Measurements from ENCODE around the gene SORCS3. TPM values are rescaled to one million over a fixed set of nuclear protein-coding genes. Genes with fewer than 3 reads are reported as not detected.

SORCS3 gene
- total and polyA plus RNA-seq, 2 of the 13 experiments (the other 11 are each of a cell fraction or from before 2014, with no cell fraction given): 0.07 TPM; not detected in 1

GRCh38 chr10:104676874-104677273, 35.8 kb downstream of the SORCS3 start:
- Histone ChIP-seq H4K20me1 (ENCODE audit: insufficient read depth, low read length) (no peaks in the 10 kb centered on the region), H3K79me2 (ENCODE audit: insufficient read depth, low read length) (no peaks in the 10 kb centered on the region), H3K27ac (ENCODE audit: extremely low read length, insufficient read depth, low read length) (no peak overlapping the region), H3K4me2 (ENCODE audit: low read depth, low read length) (no peak overlapping the region), H3K4me3 (replicated peaks in 1 of 3; ENCODE audit: insufficient read depth in 1 of 3, low read depth in 2 of 3, low read length in 3 of 3) (no peak overlapping the region), H2AFZ (ENCODE audit: low read length) (no peak overlapping the region), H3K27me3 (ENCODE audit: control insufficient read depth in 1 of 2, insufficient read depth in 2 of 2, low read length in 2 of 2) (peaks cover 0 to 6% of the 10 kb centered on the region in 2 experiments; a peak in 1 of 5 replicates), H3K36me3 (replicated peaks in 1 of 2; ENCODE audit: control insufficient read depth in 1 of 2, insufficient read depth in 2 of 2, low read length in 2 of 2) (no peaks in the 10 kb centered on the region), H3K9ac (ENCODE audit: insufficient read depth, low read depth, low read length) (no peak overlapping the region), H3K4me1 (ENCODE audit: insufficient read depth, low read length) (no peaks in the 10 kb centered on the region), H3K9me3 (ENCODE audit: low read length) (no peaks in the 10 kb centered on the region)
- CTCF ChIA-PET (ENCODE audit: low intra/inter-chr PET ratio, low total read pairs): no interaction called here
- 0% methylated on average over 1 of the region's 1 CpG for WGBS (ENCODE audit: low lambda C conversion rate)
- intact Hi-C loops (cut with micrococcal nuclease; ENCODE audit: unreplicated experiment) (no loop called here), in situ Hi-C loops (cut with HindIII; ENCODE audit: extremely low pct_ligation_motif_present, low pct_unique_long_range_greater_than_20kb) (no loop called here)
- FAIRE-seq: no peak
- POLR2A ChIA-PET: no interaction called here
- DNase-seq (ENCODE audit: low spot score): no peak
- BruUV-seq (replicated peaks): no TSS peak
- no peak for ATAC-seq
- no peak for TF ChIP-seq EZH2 (conservative IDR thresholded peaks at IDR 0.05; ENCODE audit: low read depth, low read length)
- no peak for TF ChIP-seq NFKBIZ (CRISPR knock-in tag; IDR thresholded peaks at IDR 0.05)
- no peak for TF ChIP-seq ZNF414 (CRISPR knock-in tag; IDR thresholded peaks at IDR 0.05)
- TF ChIP-seq, protein P1, sequence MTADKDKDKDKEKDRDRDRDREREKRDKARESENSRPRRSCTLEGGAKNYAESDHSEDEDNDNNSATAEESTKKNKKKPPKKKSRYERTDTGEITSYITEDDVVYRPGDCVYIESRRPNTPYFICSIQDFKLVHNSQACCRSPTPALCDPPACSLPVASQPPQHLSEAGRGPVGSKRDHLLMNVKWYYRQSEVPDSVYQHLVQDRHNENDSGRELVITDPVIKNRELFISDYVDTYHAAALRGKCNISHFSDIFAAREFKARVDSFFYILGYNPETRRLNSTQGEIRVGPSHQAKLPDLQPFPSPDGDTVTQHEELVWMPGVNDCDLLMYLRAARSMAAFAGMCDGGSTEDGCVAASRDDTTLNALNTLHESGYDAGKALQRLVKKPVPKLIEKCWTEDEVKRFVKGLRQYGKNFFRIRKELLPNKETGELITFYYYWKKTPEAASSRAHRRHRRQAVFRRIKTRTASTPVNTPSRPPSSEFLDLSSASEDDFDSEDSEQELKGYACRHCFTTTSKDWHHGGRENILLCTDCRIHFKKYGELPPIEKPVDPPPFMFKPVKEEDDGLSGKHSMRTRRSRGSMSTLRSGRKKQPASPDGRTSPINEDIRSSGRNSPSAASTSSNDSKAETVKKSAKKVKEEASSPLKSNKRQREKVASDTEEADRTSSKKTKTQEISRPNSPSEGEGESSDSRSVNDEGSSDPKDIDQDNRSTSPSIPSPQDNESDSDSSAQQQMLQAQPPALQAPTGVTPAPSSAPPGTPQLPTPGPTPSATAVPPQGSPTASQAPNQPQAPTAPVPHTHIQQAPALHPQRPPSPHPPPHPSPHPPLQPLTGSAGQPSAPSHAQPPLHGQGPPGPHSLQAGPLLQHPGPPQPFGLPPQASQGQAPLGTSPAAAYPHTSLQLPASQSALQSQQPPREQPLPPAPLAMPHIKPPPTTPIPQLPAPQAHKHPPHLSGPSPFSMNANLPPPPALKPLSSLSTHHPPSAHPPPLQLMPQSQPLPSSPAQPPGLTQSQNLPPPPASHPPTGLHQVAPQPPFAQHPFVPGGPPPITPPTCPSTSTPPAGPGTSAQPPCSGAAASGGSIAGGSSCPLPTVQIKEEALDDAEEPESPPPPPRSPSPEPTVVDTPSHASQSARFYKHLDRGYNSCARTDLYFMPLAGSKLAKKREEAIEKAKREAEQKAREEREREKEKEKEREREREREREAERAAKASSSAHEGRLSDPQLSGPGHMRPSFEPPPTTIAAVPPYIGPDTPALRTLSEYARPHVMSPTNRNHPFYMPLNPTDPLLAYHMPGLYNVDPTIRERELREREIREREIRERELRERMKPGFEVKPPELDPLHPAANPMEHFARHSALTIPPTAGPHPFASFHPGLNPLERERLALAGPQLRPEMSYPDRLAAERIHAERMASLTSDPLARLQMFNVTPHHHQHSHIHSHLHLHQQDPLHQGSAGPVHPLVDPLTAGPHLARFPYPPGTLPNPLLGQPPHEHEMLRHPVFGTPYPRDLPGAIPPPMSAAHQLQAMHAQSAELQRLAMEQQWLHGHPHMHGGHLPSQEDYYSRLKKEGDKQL (CRISPR knock-in tag; IDR thresholded peaks at IDR 0.05; ENCODE audit: low read depth): no peak
- no peak for TF ChIP-seq TOE1 (CRISPR knock-in tag; IDR thresholded peaks at IDR 0.05)
- TF ChIP-seq ZSCAN25 (CRISPR knock-in tag; IDR thresholded peaks at IDR 0.05): no peak
- no peak for TF ChIP-seq MEIS1 (CRISPR knock-in tag; IDR thresholded peaks at IDR 0.05; ENCODE audit: borderline replicate concordance)
- no peak for TF ChIP-seq SPEN (CRISPR knock-in tag; IDR thresholded peaks at IDR 0.05; ENCODE audit: low read depth)
- TF ChIP-seq ZNF138 (CRISPR knock-in tag; IDR thresholded peaks at IDR 0.05; ENCODE audit: low read depth): no peak
- no peak for TF ChIP-seq ZNF207 (IDR thresholded peaks at IDR 0.05; ENCODE audit: borderline replicate concordance)
- TF ChIP-seq, protein P2, sequence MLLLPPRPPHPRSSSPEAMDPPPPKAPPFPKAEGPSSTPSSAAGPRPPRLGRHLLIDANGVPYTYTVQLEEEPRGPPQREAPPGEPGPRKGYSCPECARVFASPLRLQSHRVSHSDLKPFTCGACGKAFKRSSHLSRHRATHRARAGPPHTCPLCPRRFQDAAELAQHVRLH (CRISPR knock-in tag; IDR thresholded peaks at IDR 0.05; ENCODE audit: borderline replicate concordance, low read depth): no peak
- no peak for TF ChIP-seq MIXL1 (CRISPR knock-in tag; IDR thresholded peaks at IDR 0.05)
- no peak for TF ChIP-seq CHD2 (IDR thresholded peaks at IDR 0.05; ENCODE audit: low read depth, low read length)

Measured in HepG2 (cell line).